GM12864 (cell line): ENCODE results near the gene SAMM50.

Experiments
- DNase-seq: peaks from one replicate; pipeline ENCODE4 v3.0.0-alpha.2; 2011; ENCODE audit warnings: low read depth
- H3K4me3 ChIP-seq: 2 replicates; pipeline ENCODE4 v1.5.1; 2011; ENCODE audit warnings: mild to moderate bottlenecking, low read depth, low read length, control low read depth
- TF ChIP-seq, protein P1 (sequence below): IDR thresholded peaks from 2 replicates; pipeline ENCODE4 v1.5.1; 2011; ENCODE audit warnings: low read depth, mild to moderate bottlenecking, moderate library complexity, low read length, control low read depth, inconsistent platforms; ENCODE audit errors: missing control alignments

SAMM50 gene

DNA sequence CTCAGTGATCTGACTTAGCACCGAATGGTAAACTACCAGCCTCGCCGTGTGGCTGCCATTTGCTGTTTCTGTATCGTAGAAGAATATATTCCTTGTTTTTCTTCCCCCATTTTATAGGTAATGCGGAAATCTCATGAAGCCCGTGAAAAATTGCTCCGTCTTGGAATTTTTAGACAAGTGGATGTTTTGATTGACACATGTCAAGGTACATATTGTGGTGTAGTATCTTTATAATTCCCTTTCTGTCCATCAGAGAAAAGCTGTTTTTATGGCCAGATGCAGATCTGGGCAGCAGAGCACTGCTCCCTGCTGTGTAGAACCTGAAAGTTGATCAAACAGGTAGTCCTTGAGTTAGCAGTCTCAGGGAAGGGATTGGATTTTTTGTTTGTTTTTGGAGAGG is 13.4 kb downstream of the SAMM50 start:
- DNase-seq, result no peak
- TF ChIP-seq, protein P1, sequence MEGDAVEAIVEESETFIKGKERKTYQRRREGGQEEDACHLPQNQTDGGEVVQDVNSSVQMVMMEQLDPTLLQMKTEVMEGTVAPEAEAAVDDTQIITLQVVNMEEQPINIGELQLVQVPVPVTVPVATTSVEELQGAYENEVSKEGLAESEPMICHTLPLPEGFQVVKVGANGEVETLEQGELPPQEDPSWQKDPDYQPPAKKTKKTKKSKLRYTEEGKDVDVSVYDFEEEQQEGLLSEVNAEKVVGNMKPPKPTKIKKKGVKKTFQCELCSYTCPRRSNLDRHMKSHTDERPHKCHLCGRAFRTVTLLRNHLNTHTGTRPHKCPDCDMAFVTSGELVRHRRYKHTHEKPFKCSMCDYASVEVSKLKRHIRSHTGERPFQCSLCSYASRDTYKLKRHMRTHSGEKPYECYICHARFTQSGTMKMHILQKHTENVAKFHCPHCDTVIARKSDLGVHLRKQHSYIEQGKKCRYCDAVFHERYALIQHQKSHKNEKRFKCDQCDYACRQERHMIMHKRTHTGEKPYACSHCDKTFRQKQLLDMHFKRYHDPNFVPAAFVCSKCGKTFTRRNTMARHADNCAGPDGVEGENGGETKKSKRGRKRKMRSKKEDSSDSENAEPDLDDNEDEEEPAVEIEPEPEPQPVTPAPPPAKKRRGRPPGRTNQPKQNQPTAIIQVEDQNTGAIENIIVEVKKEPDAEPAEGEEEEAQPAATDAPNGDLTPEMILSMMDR, result no peak
- H3K4me3 ChIP-seq, result no peak overlapping the region

DNA sequence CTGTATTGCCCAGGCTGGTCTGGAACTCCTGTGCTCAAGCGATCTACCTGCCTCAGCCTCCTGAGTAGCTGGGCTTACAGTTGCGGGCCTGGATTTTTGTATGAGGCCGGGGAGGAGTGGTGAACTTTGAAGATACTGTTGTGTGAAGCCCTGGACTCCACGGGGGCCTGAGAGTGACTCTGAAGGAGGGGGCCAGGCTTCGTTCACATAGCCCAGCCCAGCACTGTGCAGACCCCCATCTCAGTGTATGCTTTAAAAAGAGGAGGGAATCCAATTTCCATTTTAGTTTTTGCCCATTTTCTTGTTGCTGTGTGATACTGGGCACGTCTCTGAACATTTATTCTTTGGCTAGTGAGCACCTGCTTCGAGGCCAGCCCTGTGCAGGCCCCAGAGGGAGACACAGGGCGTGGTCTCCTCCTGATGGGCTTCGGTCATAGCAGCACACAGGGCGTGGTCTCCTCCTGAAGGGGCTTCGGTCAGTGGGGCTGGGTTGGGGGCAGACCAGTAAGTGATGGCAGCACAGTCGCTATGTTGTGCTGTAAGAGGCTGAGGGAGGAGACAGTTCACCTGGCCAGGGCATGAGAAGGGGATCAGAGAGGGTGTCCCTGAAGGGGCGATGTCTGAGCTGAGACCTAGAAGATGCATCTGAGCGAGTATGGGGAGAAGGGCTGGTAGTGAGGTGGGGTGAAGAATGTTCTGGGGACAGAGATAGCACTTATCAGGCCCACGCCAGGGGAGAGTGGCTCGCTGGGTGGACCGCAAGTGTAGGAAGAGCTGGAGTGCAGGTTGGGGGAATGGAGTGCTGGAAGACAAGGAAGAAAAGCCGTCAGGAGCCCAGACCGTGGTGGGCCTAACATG is 14.0 kb downstream of the SAMM50 start:
- DNase-seq, result no peak
- H3K4me3 ChIP-seq, result no peak overlapping the region
- TF ChIP-seq, protein P1, result no peak

DNA sequence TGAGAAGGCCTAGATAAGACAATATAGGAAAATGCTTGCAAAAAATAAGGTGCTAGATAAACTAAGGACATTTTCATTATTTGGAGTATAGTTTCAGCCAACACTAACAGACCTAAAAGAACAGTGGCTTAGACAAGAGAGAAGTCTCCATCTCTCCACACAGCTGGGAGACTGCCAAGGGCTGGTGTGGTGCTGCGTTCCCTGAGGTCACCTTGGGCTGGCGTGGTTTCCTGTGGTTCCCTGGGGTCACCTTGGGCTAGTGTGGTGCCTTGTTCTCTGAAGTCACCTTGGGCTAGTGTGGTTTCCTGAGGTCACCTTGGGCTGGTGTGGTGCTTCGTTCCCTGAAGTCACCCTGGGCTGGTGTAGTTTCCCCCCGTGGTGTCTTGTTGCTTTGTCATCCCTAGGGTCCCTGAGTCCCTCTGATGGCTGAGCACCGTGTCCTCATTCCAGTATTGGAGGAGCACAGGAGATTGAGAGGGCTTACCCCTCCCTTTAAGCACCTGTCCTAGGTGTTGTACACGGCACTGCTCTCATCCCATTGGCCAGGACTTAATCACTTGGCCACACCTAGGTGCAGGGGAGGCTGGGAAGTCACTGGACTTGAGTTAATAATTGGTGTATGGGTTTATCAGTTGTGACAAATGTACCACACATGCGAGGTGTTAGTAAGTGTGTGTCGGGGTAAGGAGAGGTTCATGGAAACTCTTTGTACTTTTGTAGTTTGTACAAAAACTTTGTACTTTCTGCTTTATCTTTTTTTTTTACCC is 14.9 kb downstream of the SAMM50 start:
- TF ChIP-seq, protein P1, result no peak
- no peak for DNase-seq
- H3K4me3 ChIP-seq, result no peak overlapping the region

DNA sequence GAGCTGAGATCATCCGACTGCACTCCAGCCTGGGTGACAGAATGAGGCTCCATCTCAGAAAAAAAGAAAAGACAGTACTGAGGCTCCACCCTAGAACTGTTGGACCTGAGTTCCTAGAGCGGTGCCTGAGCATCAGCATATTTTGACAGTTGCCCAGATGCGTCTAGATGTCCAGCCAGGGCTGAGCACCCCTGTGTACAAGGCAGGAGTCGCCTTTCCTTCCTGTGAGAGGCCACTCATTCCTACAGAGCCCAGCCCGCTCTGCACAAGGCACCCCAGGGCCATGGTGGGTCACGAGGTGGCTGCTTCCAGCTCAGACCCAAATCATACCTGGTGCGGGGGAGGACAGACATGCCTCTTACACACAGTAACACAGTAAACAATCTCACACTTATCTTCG is 15.9 kb downstream of the SAMM50 start:
- no peak for DNase-seq
- TF ChIP-seq, protein P1, result no peak
- no peak overlapping the region for H3K4me3 ChIP-seq

DNA sequence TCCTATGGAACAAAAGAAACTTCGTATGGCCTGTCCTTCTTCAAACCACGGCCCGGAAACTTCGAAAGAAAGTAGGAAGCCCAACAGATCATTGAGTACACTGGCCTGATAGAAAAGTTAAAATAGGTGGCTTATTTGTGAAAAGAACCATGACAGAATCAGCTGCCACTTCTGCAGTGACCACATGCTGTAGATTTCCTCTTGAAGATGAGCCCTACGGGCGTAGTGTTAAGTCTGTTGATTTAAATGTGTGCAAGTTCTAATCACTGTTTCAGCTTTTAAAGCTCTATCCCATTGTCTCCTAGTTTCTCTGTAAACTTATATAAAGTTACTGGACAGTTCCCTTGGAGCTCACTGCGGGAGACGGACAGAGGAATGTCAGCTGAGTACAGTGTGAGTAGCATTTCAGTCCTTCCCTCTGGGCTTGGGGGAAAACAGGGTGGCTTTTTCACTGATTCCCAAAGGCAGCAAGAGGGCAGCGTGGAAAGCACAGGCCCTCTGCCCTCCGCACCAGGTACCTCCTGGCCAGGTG is 17.8 kb downstream of the SAMM50 start:
- TF ChIP-seq, protein P1, result no peak

DNA sequence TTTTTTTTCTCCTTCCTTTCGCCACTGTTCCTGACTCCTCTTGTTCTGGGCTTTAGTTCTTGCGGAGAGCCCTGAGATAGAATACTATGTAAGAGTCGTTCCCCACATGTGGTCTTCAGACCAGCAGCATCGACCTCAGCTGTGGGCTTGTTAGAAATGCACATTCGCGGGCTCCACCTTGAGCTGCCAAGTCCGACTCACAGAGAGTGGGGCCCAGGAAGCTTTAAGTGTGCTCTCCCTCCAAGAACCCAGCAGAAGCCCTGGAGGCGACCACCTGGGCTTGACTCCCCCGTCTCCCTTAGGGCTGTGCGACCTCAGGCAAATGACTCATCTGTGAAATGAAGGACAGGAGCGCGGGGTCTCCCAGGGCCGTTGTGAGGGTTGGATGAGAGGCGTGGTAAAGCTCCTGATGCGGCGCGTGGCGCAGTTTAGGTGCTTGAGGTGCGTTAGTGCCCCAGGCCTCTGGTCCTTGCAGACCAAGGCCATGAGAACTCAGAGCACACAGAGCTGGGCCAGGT is 18.8 kb downstream of the SAMM50 start:
- TF ChIP-seq, protein P1, result no peak
- no peak for DNase-seq
- H3K4me3 ChIP-seq, result no peak overlapping the region

More for the DNA sequence above, 17.8 kb downstream of the SAMM50 start:
- H3K4me3 ChIP-seq, result no peak overlapping the region
- DNase-seq, result no peak
